Activated CD4-positive, alpha-beta T cell treated with anti-CD3 and anti-CD28 coated beads, Interleukin-2, Interleukin-6, amounts not matched to agents 100 ng/mL and 50 ng/mL, durations not matched to agents 16 hours and 8 hours (primary cell): ENCODE data around the gene PAXX.
A peak's percentile ranks its signal among the peaks of the same experiment; 100 is the strongest.

Experiments
- DNase-seq: peaks from one replicate; pipeline ENCODE4 v3.0.0-alpha.2; 2020

Gene PAXX, protein sequence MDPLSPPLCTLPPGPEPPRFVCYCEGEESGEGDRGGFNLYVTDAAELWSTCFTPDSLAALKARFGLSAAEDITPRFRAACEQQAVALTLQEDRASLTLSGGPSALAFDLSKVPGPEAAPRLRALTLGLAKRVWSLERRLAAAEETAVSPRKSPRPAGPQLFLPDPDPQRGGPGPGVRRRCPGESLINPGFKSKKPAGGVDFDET

DNA sequence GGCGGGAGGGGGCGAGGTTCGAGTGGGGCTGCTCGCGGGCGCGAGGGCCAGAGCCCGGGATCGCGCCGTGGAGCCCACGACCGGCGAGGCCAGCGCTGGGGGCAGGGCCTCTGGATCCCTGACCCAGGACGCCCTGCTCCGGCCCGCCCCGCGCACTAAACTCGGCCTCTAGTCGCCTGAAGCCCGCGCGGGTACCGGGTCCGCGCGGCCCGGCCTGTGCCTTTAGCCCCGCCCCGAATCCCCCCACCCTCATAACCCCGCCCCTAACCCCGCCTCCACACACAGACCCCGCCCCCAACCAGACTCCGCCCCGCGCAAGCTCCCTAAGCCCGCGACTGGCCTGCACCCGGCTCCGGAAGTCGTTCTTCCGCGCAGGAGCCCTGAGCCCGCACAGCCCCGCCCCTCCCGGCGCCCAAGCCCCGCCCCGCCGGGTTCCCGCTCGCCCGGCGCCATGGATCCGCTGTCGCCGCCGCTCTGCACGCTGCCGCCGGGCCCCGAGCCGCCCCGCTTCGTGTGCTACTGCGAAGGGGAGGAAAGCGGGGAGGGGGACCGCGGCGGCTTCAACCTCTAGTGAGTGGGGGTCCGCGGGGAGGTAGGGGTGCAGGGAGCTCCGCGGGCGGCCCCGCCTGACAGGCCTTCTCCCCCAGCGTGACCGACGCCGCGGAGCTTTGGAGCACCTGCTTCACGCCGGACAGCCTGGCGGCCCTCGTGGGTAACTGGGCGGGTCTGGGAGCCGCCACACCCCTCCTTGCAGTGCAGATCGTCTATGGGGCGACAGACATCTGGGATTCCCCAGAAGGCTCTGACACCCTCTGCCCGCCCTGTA, at the start of gene PAXX:
Gene PAXX, plus strand, starts transcription at position 430 of the 826 bp plus-strand sequence. Its CDS starts 22 bp downstream, at position 452.
- peak; percentile 97 for DNase-seq

DNA sequence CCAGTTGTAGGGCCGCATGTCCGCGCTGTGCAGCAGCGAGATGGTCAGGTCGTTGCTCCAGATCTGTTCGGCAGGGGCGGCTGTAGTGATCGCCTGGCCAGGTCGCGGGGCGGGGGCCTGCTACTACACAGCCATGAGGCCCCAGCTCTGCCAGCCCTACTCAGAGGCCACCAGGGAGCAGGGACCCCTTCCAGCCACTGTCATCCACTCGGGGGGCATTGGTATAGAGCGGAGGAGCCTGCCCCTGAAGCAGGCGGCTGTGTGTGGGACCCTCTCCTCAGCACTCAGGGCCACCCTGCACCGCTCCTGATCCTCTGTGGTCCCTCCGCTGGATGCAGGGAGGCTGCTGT, 49.4 kb upstream of the PAXX start:
- DNase-seq: no peak

DNA sequence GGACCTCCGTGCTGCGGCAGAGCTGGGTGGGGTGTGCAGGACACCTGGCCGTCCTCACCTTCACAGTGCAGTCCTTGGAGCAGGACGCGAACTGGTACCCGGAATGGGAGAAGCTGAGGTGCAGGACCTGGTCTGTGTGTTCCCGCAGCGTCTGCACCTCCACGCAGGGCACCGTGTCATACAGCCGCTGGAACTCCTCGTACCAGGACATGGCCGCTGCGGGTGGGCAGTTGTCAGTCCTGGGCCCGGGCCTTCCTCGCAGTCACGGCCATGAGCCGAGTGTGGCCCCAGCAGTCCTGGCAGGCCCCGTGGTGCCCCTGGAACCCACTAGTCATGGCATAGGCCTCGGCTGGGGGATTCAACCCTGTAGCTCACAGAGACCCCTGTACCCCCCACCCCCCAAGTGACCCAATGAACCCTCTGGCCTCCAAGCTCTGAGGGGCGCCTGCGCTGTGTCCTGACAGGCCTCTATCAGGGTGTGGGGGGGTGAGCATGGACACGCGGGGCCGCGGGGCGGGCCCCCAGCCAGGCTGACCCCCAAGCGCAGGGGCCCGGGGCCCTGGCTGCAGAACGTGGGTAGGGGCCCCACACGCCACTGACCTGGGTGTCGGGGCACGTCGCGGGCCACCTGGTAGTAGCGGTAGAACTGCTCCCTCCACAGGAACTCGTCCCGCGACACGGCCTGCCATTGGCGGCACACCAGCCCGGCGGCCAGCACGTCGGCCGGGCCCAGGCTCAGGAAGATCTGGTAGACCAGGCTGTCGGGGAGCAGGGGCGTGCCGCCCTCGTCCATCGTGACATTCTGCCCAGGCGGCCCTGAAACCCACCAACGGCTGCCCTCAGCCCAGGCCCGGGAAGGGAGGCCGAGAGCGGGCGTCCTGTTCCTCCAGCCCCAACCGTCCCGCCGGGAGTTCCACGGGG, 48.7 kb upstream of the PAXX start:
- DNase-seq: peak; percentile 59

DNA sequence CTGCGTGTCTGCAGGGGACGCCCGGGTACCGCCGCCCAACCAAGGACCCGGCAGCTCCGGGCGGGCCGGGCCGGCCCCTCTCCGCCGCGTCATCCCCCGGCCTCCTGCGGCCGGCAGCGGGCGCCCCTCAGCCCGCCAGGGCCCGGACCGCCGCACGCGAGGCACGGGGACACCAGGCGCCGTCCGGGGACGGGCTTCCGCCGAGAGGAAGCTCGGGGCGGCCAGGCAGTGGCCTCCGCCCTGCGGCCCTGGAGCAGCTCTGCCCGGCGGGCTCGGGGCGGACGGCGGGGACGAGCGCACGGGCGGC, 48.1 kb upstream of the PAXX start:
- no peak for DNase-seq

DNA sequence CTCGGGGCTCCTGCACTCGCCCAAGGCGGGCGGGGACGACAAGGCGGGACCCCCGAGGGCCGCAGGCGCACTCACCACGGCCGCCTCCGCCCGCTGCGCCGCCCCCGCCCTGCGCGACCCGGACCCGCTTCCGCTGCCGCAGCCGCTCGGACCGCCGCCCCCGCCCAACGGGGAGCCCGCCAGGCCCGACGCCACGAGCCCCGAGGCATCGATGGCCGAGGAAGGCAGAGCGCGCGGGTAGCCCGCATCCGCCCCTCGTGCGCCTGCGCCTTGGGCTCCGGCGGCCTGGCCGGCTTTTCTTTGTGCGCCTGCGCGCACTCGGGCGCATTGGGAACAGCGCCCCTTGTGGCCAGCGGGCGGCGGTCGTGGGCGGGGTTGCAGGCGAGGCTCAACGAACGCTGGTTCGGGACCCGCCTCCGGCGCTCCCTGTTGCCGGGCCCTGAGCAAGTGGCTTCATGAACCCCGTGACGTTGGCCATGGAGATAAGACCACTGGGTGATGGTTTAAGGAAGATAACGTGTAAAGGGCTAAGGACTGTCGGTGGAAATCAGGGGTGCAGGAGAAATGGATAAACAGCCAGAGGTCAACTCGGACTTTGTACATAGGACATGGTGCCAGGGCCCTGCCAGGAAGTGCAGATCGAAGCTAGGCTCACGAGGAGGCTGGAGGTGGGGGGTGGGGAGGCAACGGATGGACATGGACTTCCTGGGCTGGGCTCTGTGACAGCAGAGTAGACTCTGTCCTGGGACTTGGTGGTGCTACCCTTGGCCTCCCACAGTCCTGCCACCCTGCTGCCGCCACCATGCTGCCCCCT, 47.5 kb upstream of the PAXX start, which contains the start of the genes C8G and FBXW5:
Gene C8G, plus strand, starts transcription at position 725 of the 814 bp plus-strand sequence. Its CDS starts 78 bp downstream, at position 803.
Gene FBXW5, minus strand, starts transcription at position 220 of the 814 bp plus-strand sequence. CDS start 655 bp downstream, outside the sequence.
- peak; percentile 97 for DNase-seq

DNA sequence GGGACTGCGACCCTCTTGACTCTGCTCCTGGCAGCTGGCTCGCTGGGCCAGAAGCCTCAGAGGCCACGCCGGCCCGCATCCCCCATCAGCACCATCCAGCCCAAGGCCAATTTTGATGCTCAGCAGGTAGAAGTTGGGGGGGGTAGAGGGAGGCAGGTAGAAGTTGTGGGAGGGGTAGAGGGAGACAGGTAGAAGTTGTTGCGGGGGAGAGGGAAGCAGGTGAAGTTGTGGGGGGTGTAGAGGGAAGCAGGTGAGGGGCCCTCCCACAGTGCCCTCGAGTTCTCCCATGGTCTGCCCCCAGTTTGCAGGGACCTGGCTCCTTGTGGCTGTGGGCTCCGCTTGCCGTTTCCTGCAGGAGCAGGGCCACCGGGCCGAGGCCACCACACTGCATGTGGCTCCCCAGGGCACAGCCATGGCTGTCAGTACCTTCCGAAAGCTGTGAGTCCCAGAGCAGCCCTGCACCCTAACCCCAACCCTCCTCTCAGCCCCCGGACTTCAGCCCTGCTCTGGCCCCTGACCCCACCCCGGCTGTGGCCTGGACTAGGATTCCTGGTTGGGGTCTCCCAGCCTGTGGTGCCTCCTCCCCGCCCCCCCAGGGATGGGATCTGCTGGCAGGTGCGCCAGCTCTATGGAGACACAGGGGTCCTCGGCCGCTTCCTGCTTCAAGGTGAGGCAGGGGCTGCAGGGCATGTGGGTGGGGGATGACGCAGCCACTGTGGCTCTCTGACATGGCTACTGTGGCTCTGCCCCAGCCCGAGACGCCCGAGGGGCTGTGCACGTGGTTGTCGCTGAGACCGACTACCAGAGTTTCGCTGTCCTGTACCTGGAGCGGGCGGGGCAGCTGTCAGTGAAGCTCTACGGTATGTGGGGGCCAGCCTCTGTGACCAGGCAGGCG, 46.6 kb upstream of the PAXX start:
- DNase-seq: no peak

DNA sequence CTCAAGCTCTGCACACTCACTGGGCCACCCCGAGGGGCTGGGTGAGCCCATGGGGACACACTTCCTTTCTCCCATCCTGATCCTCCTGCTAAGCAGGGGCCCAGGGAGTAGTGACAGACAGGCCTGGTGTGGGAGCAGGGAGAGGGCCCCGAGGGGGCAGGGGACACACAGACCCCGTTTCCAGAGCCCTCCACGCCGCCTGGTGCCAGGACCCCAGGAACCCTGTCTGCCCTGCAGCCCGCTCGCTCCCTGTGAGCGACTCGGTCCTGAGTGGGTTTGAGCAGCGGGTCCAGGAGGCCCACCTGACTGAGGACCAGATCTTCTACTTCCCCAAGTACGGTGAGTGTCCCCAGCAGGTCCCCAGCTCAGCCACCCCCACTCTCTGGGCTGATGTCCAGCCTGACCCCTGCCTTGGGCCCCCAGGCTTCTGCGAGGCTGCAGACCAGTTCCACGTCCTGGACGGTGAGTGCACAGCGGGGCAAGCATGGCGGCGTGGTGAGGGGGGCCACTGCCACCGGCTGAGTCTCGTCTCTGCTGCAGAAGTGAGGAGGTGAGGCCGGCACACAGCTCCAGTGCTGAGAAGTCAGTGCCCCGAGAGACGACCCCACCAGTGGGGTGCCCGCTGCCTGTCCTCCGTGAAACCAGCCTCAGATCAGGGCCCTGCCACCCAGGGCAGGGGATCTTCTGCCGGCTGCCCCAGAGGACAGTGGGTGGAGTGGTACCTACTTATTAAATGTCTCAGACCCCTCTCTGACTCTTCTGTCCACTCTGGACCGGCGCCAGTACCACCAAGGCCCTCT, 45.8 kb upstream of the PAXX start:
- no peak for DNase-seq

DNA sequence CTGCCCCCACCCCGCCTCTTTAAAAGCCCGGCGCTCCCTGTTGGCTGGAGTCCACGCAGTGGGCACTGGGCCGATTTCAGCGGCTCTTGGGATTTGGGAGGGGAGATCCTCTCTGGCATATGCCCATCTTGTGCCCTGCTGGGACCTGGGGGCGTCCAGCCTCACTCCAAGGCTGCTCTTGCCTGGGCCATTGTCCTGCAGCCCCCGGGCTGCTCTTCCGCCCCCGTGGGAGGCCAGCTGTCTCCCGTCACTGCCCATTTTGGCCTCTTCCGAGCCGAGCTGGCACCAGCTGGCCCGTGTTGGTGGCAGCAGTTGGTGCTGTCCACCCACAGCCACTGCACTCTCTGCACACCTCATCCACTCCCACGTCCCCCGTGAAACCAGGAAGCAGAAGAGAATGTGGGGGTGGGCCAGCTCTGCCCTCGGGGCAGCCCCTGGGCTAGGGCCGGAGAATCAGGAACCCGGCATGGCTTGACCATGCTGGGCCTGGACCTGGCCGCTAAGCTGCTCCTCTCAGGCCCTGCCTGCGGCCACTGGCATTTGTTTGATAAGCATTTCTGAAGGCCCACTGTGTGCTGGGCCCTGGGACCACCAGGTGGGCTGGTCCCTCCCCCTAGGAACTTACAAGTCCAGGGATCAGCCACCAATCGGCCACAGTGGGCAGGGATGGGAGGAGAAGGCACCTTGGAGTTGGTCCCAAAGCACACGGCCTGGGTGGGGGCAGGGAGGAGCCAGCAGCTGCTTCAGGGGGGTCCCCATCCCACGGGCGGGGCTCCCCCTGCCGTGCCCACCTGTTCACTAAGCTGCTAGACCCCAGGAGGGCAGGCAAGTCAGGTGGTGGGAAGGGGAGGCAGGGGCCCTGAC, 45.0 kb upstream of the PAXX start:
- DNase-seq: no peak

DNA sequence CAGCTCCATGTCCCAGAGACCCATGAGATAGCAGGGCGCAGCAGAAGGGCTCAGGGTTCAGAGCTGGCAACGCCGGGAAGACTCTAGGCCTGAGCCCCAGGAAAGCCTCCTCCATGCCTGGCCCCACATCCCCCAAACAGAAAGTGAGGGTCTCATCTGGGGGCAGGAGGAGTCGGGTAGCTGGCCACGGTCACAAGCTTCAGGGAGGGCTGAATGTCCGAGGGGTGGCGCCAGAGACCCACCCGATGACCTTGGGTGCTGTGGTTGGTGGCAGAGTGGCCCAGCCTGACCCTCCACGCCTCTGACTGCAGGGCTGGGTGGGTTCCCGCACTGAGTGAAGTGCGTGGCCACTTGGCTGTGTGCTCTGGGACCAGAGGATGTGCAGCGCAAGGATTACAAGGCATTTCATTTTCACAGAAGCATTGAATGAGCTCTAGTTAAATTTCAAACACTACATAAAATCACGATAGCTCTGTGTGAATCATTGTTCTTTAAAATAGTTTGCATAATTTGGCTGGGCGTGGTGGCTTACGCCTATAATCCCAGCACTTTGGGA, 44.2 kb upstream of the PAXX start:
- DNase-seq: peak; percentile 29

DNA sequence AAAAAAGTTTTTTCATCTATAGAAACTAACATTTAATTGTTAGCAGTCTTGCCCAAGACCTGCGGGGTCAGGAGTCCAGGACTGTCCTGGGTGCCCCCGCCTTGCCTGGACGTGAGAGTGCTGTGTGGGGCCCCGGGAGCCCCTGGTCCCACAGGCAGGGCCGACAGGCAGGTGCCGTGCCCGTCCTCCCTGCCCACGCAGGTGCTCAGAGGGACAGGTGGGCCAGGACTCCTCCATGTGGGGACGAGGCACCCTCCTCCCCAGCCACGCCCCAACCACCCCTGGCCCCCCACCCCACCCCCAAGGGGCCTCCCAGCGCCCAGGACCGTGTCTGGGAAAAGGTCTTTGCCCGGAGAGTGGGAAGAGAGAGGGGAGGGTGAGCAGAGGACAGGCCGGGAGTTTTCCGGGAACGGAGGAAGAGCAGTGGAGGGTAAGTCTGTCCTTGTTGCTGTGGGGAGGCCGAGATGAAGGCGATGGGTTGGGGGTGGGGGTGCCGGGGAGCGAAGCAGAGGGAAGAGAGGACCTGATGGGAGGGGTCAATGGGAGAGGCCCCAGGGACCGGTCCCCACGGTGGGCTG, 42.9 kb upstream of the PAXX start:
- DNase-seq: no peak

DNA sequence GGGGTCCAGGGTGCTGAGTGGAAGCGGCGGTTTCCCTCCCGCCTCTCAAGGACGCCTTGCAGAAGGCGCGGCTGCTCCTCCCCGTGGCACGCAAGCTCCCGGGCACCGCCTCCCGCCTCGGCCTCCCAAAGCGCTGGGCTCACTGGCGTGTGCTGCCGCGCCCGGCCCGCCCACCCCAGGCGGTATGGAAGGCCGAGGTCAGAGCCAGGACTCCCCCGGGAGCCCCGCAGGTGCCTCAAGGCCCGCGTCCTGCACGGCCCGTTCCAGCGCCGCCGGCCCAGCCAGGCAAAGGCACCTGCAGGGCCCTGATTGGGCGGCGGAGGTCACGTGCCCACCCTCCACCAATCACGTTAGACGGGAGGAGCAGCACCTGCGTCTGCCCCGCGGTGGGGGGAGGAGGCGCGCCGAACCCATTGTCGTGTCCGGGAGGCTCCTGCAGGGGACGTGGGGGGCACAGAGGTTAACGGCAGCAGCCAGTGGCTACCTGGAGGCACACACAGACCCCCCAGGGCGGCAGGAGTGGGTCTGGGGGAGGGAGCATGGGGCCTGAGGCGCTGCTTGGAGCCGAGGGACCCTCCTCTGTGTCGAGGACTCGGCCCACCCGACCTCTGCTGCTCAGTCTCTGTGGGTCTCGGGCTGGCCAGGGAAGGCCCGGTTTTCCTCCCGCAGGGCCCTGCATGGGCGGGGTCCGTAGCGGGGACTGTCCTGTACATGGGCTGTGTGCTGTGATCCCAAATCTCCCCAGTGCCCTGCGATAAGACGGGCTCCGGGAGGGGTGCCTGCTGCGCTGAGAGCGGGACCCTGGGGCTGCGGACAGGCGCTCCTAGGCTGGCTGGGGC, 42.2 kb upstream of the PAXX start:
- peak; percentile 97 for DNase-seq

DNA sequence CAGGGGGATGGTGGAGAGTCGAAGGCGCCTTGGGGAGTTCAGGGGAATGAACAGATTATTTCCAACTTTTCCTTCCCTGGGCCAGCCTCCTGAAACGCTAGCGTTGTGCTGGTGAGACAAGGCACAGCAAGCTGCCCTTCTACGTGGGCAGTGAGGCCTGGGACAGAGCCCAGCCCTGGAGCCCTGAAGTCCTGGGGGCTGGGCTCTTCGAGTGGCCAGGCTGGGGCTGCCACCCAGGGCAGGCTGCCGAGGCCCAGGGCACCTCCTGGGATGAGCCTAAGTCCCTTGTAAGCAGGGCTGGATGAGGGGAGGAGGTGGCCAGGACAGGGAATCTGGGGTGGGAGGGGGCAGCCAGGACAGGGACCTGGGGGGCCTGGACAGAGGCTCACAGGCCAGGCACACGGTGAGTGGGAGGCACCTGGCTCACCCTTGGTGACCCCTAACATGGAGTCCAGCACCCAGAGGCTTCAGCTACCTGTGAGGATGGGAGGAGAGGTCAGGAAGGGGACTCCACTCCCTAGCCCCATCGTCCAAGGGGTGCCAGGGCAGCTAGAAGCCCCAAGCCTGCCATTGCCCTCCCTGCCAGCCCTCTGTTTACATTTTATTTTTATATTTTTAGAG, 41.5 kb upstream of the PAXX start:
- no peak for DNase-seq

DNA sequence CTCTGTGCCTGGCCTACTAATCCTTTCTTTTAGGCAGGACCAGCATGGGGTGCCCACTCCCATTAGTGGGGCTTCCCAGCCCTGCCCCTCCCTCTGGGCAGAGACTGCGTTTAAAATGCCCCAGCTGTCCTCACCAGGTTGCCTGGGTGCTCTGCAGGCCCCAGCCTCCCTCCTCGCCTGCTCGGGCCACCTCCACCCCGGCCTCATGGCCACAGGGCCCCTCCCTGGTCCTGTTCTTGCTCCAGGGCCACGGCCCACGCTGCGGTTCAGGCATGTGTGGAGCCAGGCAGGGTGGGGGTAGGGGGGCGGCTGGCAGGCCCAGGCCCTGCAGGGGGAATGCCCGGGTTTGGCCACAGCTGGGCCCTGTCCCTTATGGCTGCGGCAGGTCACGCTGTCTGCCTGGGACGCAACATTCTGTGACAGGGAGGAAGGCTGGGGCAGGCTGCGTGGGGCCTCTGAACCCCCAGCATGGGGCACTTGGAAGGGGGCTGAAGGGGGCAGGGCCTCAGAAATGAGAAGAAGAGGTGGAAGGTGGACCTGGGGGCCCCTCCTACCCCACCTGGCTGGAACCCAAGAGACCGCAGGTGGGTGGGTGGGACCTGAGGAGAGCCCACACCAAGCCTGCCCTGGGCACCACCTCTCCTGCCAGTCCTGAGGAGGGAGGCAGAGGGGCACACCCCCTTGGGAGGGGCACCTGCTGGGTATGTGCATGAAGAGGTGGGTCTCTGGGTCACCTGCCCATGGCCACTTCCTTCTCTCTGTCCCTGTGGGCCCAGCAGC, 40.5 kb upstream of the PAXX start, which contains the start of gene LCN12:
Gene LCN12, plus strand, starts transcription at position 733 of the 780 bp plus-strand sequence. CDS start 55 bp downstream, outside the sequence.
- no peak for DNase-seq

DNA sequence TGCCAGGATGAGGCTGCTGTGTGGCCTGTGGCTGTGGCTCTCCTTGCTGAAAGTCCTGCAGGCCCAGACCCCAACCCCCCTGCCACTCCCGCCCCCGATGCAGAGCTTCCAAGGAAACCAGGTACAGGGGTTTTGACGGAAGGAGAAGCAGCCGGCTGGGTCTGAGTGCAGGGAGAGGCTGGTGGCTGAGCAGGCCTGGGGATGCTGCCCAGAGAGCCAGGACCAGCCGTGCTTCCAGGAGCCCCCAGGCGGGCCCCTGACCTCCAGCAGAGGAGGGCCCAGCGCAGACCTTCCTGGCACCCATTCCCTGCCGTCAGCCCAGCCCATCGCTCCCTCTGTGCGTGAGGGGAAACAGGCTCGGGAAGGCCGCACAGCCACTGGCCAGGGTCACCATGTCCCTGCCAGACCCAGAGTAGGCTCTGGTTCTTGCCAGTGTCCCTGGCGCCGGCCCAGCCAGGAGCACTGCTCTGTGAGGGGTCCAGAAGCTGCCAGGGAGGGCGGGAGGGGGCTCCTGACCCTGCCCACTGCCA, 39.8 kb upstream of the PAXX start:
- no peak for DNase-seq

DNA sequence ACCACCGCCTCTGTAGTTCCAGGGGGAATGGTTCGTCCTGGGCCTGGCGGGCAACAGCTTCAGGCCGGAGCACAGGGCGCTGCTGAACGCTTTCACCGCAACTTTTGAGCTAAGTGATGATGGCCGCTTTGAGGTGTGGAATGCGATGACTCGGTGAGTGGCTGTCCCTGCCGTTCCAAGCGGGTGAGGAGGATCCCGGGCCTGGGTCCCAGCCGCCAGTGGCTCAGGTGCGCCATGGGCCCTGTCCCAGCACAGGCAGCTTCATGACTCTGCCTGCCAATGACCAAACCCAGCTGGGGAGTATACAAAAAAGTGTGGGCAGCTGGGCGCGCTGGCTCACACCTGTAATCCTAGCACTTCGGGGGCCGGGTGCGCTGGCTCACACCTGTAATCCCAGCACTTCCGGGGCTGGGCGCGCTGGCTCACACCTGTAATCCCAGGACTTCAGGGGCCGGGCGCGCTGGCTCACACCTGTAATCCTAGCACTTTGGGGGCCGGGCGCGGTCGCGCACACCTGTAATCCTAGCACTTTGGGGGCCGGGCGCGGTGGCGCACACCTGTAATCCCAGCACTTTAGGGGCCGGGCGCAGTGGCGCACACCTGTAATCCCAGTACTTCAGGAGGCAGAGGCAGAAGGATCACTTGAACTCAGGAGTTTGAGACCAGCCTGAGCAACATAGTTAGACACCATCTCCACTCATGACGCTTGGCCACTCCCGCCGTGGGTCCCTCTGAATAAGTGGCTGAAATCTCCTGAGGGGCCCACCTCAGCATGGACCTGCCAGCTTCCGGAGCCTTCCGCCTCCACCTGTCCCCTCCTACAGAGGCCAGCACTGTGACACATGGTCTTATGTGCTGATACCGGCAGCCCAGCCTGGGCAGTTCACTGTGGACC, 39.1 kb upstream of the PAXX start:
- DNase-seq: no peak
